ENCODE results near the gene CAPN15. TPM values are rescaled to one million over a fixed set of nuclear protein-coding genes. Genes with fewer than 3 reads are reported as not detected.

CAPN15 gene
- total RNA-seq, 4 donors from 2014 or later, result 16.4 to 87.2 (median 22.0) TPM

GRCh38 chr16:522320-523096, 5.0 kb upstream of the CAPN15 start:
- ATAC-seq (ENCODE audit: low FRiP score) (no peak), DNase-seq (ENCODE audit: low spot score) (no peak)
- TF ChIP-seq CTCF (IDR thresholded peaks at IDR 0.05), result no peak

GRCh38 chr16:523097-523741, 4.3 kb upstream of the CAPN15 start:
- no peak for TF ChIP-seq CTCF (IDR thresholded peaks at IDR 0.05)
- DNase-seq (ENCODE audit: low spot score), result no peak
- ATAC-seq (ENCODE audit: low FRiP score), result no peak

GRCh38 chr16:524274-525040, 3.1 kb upstream of the CAPN15 start:
- ATAC-seq (ENCODE audit: low FRiP score), result no peak

GRCh38 chr16:525123-525519, 2.4 kb upstream of the CAPN15 start:
- no peak for TF ChIP-seq CTCF (IDR thresholded peaks at IDR 0.05)
- no peak for ATAC-seq (ENCODE audit: low FRiP score)
- DNase-seq (ENCODE audit: low spot score), result no peak

More at GRCh38 chr16:524274-525040, 3.1 kb upstream of the CAPN15 start:
- no peak for DNase-seq (ENCODE audit: low spot score)
- no peak for TF ChIP-seq CTCF (IDR thresholded peaks at IDR 0.05)

- ATAC-seq (ENCODE audit: low FRiP score) (no peak), DNase-seq (ENCODE audit: low spot score) (no peak)
- no peak for TF ChIP-seq CTCF (IDR thresholded peaks at IDR 0.05)
Measured at GRCh38 chr16:525520-526180, 1.9 kb upstream of the CAPN15 start.

- TF ChIP-seq CTCF (IDR thresholded peaks at IDR 0.05), result no peak
- DNase-seq (ENCODE audit: low spot score), result no peak
- ATAC-seq (ENCODE audit: low FRiP score), result peak; percentile 6
Measured at GRCh38 chr16:526181-527014, 1.1 kb upstream of the CAPN15 start.
